Calu3 (cell line): Measurements from ENCODE around the gene SMC6. TPM values are rescaled to one million over a fixed set of nuclear protein-coding genes. Genes with fewer than 3 reads are reported as not detected.

Experiments
- BruUV-seq: library from RNA; stranded (reverse); fragments of 400-500 nt; replicated peaks from 2 replicates; lab custom pipeline; 2021; lab: Mats Ljungman, UMichigan
- CTCF ChIA-PET: fragments of 300-600 bp; sonication (Branson Sonifier 250); formaldehyde crosslinking; loops from one replicate; lab custom pipeline; 2022; ENCODE audit warnings: antibody characterized with exemption; lab: Charles Lee
- DNase-seq: peaks from one replicate; pipeline ENCODE4 v3.0.0; 2022
- H3K27ac Mint-ChIP-seq: one replicate; pipeline ENCODE4 v1.8.0; 2022; ENCODE audit warnings: mixed read lengths; ENCODE audit not compliant: unreplicated experiment
- H3K27me3 Mint-ChIP-seq: one replicate; pipeline ENCODE4 v1.8.0; 2022; ENCODE audit warnings: mixed read lengths; ENCODE audit not compliant: unreplicated experiment
- H3K36me3 Mint-ChIP-seq: one replicate; pipeline ENCODE4 v1.8.0; 2022; ENCODE audit warnings: mild to moderate bottlenecking, moderate library complexity, mixed read lengths; ENCODE audit not compliant: insufficient read depth, unreplicated experiment
- H3K4me1 Mint-ChIP-seq: one replicate; pipeline ENCODE4 v1.8.0; 2022; ENCODE audit warnings: mild to moderate bottlenecking, low read depth, mixed read lengths; ENCODE audit not compliant: unreplicated experiment
- H3K4me3 Mint-ChIP-seq: one replicate; pipeline ENCODE4 v1.8.0; 2022; ENCODE audit warnings: mild to moderate bottlenecking, low read depth, moderate library complexity, mixed read lengths; ENCODE audit not compliant: unreplicated experiment
- H3K9me3 Mint-ChIP-seq: one replicate; pipeline ENCODE4 v1.8.0; 2022; ENCODE audit warnings: low read depth, mixed read lengths; ENCODE audit not compliant: unreplicated experiment
- intact Hi-C: fragments of 100-400 bp; cut with micrococcal nuclease; formaldehyde crosslinking; loops from one replicate; pipeline ENCODE4 v1.10.0; 2022; ENCODE audit not compliant: unreplicated experiment
- total RNA-seq: library from RNA; stranded (reverse); gene quantifications from 2 replicates; pipeline ENCODE4 v1.2.3, GENCODE V29; 2022
- TF ChIP-seq, protein P1 (sequence below): fragments of 200-600 bp; IDR thresholded peaks from one replicate; pipeline ENCODE4 v1.8.0; 2022; ENCODE audit warnings: antibody characterized with exemption; ENCODE audit not compliant: unreplicated experiment

SMC6 gene
- total RNA-seq, 1 experiment from 2014 or later = 31.6 TPM

DNA sequence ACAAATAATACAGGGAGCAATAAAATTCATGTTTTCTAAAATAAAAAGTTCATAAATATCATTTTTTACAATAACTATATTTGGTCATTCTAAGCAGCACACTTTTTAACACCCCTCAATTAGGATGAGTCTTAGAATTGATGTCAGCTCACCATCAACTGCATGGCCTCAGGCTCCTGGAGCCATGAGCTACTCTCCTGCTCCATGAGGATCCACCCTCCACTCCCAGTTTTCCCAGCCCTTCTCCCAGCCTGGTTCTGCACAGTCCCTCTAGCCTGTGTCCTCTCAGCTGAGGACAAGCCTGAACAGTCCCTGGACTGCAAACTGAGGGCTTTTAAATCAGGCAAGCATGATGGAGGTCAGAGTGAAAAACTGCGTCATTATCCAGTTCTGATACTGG is 89.1 kb downstream of the SMC6 start:
- CTCF ChIA-PET = no interaction called here
- H3K4me1 Mint-ChIP-seq = no peaks in the 10 kb centered on the region
- no peaks in the 10 kb centered on the region for H3K36me3 Mint-ChIP-seq
- DNase-seq = no peak
- intact Hi-C loops = no loop called here
- no TSS peak for BruUV-seq
- no peak overlapping the region for H3K27ac Mint-ChIP-seq
- TF ChIP-seq, protein P1, sequence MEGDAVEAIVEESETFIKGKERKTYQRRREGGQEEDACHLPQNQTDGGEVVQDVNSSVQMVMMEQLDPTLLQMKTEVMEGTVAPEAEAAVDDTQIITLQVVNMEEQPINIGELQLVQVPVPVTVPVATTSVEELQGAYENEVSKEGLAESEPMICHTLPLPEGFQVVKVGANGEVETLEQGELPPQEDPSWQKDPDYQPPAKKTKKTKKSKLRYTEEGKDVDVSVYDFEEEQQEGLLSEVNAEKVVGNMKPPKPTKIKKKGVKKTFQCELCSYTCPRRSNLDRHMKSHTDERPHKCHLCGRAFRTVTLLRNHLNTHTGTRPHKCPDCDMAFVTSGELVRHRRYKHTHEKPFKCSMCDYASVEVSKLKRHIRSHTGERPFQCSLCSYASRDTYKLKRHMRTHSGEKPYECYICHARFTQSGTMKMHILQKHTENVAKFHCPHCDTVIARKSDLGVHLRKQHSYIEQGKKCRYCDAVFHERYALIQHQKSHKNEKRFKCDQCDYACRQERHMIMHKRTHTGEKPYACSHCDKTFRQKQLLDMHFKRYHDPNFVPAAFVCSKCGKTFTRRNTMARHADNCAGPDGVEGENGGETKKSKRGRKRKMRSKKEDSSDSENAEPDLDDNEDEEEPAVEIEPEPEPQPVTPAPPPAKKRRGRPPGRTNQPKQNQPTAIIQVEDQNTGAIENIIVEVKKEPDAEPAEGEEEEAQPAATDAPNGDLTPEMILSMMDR = no peak
- no peak overlapping the region for H3K4me3 Mint-ChIP-seq
- no peaks in the 10 kb centered on the region for H3K9me3 Mint-ChIP-seq
- H3K27me3 Mint-ChIP-seq = no peaks in the 10 kb centered on the region

GRCh38 chr2:17662723-17663122 is 90.9 kb downstream of the SMC6 start:
- Mint-ChIP-seq H3K27me3 (no peaks in the 10 kb centered on the region), H3K27ac (no peak overlapping the region), H3K9me3 (no peaks in the 10 kb centered on the region), H3K36me3 (no peaks in the 10 kb centered on the region), H3K4me1 (no peaks in the 10 kb centered on the region), H3K4me3 (no peak overlapping the region)
- DNase-seq = no peak
- TF ChIP-seq, protein P1 = no peak
- CTCF ChIA-PET = no interaction called here
- intact Hi-C loops = no loop called here
- no TSS peak for BruUV-seq

DNA sequence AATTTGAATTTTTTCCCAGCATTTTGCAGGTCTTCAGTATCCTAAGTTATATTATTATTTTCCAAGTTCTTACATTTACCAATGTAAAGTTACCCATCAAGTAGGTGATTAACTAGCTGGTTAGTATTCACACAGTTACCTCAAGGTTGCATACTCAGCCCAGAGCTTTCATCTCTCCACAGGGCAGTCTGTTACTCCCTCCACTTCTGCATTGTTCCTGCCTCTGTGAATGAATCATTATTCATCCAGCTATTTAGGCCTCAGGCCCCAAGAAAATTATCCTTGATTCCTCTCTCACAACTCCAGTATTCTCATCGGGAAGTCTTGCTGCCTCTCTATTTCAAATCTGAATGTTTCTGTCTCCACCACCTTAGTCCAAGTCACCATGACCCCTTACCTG is 92.2 kb downstream of the SMC6 start:
- Mint-ChIP-seq H3K4me1 (no peaks in the 10 kb centered on the region), H3K27ac (no peak overlapping the region), H3K36me3 (no peaks in the 10 kb centered on the region), H3K9me3 (no peaks in the 10 kb centered on the region), H3K4me3 (no peak overlapping the region), H3K27me3 (no peaks in the 10 kb centered on the region)
- BruUV-seq = no TSS peak
- intact Hi-C loops = no loop called here
- TF ChIP-seq, protein P1 = no peak
- no peak for DNase-seq
- CTCF ChIA-PET = interaction anchor here (0.6 kb wide), 1 partner anchor 652 kb away, joined by 5 read pairs; no protein-coding TSS in a partner anchor

GRCh38 chr2:17660219-17660618 is 93.4 kb downstream of the SMC6 start:
- no TSS peak for BruUV-seq
- H3K27ac Mint-ChIP-seq = no peak overlapping the region
- DNase-seq = no peak
- no peak overlapping the region for H3K4me3 Mint-ChIP-seq
- H3K36me3 Mint-ChIP-seq = no peaks in the 10 kb centered on the region
- H3K9me3 Mint-ChIP-seq = no peaks in the 10 kb centered on the region
- intact Hi-C loops = no loop called here
- TF ChIP-seq, protein P1 = no peak
- CTCF ChIA-PET = no interaction called here
- no peaks in the 10 kb centered on the region for H3K4me1 Mint-ChIP-seq
- no peaks in the 10 kb centered on the region for H3K27me3 Mint-ChIP-seq
